HG03097 (cell line): ENCODE results near the gene ZNF367.
"Not testable (repeated sequence)": the region's sequence is repeated elsewhere in the genome, so short reads cannot be mapped to it uniquely, and the experiment has no call there.

Source experiments
- ATAC-seq: cut with Tn5 transposase; IDR thresholded peaks from one replicate; pipeline ENCODE4 v1.9.1; 2021; ENCODE audit not compliant: unreplicated experiment, low FRiP score

Gene ZNF367

GRCh38 chr9:96375507-96375906 is 42.7 kb downstream of the ZNF367 start:
- ATAC-seq, result not testable (repeated sequence)

- no peak for ATAC-seq
Measured at GRCh38 chr9:96367943-96368342, 50.2 kb downstream of the ZNF367 start.

DNA sequence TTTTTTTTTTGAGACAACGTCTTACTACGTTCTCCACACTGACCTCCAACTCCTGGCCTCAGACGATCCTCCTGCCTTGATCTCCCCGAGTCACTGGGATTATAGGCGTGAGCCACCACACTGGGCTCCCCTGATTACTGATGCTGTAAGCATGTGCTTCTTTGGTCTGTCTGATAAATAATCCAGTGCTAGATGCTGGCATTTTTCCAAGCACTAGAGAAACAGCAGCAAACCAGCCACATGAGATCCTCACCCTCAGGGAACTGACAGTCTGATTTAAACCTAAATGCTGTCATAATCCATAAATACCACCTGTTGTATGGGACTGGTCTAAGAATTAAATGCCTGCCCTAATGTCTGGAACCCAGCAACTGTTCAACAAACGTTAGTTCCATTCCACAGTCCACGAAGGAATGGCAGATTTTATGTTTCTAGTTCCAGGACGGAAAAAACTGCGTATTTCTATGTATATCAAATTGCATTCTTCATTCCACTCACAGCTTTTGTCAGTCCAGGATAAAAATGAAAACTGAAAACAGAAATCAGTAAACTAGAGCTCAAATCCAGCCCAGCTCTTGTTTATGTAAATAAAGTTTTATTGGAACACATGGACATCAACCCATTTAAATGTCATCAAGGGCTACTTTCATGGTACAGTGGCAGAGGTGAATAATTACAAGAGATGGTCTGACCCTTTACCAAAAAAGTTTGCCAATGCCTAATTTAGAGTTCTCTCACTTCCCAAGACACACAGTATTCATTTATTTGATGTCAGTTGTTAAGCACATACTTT is 54.8 kb downstream of the ZNF367 start:
- no peak for ATAC-seq

- ATAC-seq, result not testable (repeated sequence)
Measured at GRCh38 chr9:96362119-96362518, 56.1 kb downstream of the ZNF367 start.

DNA sequence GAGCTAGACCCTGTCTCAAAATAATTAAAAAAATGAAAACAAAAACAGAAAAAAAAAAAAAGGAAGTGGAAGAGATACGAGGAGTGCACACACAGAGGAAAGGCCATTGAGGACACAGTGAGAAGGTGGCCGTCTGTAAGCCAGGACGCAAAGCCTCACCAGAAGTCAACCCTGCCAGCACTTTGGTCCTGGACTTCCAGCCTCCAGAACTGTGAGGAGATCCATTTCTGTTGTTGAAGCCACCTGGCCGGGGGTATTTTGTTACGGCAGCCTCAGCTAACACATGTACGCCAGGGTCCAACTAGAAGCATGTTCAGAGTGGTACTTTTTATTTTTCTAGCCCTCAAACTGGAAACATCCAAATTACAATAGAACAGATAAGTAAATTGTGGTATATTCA is 56.5 kb downstream of the ZNF367 start:
- no peak for ATAC-seq

DNA sequence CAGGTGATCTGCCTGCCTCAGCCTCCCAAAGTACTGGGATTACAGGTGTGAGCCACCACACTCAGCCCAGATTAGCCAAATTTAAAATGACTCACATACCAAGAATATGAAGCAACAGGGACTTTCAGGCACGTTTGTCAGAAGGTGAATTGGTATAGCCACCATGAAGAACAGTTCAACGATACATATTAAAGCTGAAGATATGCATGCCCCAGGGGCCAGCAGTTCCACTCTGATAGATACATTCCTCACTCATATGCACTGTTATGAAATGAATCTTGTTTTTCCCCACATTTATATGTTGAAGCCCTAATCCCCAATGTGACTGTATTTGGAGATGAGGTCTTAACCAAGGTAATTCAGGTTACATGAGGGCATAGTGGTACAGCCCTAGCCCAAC is 57.2 kb downstream of the ZNF367 start:
- no peak for ATAC-seq

GRCh38 chr9:96360523-96360922 is 57.6 kb downstream of the ZNF367 start:
- not testable (repeated sequence) for ATAC-seq

GRCh38 chr9:96350866-96351265 is 67.3 kb downstream of the ZNF367 start:
- no peak for ATAC-seq

DNA sequence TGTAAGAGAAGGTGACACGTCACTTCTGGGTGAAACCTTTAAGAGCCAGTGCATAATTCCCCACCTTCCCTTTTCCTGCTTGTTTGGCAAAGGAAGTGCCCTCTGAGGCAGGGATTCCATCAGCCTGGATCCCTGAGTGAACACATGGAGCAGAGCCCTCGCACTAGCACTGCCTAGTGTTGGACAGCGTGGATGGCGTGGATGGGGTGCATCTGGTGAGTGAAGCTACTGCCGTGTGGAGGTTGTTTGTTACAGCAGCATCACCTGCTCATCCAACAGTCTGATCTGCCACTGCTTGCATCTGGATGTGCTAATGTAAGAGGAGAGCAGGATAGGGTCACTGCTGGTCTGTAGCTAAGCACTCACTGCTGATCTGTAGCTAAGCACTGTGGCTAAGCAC is 69.9 kb downstream of the ZNF367 start:
- ATAC-seq, result no peak

DNA sequence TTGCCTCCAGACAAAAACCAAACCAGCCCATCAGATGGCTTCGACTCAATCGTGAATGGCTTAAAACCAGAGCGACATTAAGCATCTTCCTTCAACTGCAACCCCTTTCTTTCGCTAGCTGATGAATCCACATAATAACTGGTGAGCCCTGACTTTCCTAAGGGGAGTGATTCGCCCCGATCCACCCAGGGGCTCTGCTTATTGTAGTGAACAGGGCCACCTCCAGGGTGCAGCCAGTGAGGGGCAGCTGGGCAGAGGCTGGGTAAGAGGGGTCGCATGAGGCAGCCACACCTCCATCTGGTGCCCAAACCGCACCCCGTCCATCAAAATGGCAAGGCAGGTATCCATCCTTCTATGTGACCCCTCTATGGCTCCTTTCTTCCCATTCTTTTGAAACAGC is 72.6 kb downstream of the ZNF367 start:
- no peak for ATAC-seq

DNA sequence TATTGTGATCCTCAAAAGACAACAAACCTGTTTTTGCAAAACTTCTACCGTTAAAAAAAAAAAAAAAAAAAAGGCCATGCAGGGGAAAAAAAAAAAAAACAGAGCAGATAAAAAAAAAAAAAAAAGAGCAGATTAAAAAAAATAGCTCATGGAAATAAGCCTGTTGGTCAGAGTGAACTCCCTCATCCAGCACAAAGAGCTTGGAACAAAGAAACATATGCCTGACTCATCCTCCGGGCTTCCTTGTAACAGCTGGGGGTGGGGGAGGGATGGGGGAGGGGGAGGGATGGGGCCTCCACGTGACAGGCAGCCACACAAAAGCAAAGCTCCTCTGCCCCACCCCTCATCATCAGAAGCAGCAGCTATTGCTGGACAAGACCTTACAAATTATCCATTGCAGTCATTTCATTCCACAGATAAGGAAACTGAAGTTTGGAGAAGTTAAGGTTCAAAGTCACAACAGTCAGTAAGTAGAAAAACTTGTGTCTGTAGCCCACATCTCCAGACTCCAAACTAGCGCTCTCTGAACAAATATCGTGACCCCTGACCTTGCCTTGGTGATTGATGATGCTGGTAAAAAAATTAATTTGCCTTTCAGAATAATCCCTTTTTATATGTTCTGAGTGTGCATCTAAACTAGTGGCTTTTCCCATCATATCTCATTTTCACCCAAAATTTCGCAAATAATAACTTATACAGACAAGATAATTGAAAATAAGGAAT is 73.6 kb downstream of the ZNF367 start:
- no peak for ATAC-seq

DNA sequence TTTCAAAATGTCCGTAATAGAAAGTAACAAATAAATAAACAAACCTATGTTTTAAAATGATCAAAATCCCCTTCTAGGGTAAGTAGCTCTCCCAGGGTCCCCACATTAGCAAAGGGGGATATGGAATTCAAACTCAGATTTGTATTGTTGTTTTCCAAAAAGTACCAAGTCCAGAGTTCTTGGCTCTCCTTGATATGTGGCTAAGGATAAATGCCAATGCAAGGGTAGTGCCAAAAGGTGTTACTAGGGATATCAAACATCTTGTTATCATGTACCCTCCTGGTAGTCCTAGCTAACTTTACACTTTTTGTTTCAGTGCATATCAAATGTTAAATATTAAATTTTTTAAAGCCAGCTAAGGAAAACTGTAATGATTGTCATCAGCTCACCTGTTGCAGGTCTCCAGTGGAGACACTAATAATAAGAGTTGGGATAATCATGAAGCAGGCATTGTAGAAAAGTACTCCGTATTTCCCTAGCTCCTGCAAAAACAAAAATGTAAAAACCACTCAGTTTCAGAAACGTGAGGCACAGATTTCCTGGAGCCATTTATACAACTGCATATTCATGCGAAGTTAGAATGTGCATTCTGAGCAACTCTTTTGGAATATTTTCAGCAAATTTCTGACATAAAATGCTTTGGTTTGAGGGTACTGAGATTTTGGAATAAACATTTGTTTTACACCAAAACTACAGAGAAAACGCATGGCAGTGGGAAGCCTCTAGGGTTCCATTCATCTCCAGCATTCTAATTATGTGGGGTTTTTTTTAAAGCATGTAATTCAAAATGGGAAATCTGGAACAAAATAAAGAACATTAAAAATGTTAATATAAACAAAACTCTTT is 74.4 kb downstream of the ZNF367 start:
- ATAC-seq, result no peak

DNA sequence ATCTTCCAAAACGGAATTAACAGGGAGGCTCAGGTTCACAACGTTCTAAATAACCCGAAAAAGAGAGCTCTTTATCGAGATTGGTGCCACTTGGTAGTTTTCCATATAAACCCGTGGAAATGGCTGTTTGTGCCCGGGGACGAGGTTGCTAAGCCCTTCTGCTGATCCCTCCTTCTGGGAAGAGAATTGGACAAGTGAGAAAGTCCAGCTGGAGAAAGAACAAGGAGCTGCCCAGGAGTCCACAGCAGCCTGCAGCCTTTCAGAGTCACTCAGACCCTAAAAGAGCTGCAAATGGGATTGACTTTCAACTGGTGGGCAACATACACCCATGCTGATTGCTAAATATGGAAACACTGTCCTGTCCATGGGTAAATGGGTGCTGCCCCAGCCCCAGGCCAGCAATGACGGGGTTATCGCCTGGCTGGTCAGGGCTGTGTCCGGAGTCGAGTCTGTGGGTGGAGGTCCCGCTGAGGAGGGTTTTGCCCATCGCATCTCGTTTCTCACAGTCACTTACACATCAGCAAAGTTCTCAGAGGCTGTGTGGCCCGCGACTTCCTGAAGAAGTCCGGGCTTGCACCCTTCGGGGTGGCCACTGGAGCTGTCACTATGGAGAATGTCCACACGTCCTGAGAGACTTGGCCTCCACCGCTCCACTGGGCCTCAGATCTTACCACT is 75.5 kb downstream of the ZNF367 start:
- no peak for ATAC-seq

GRCh38 chr9:96340707-96341106 is 77.5 kb downstream of the ZNF367 start:
- no peak for ATAC-seq

DNA sequence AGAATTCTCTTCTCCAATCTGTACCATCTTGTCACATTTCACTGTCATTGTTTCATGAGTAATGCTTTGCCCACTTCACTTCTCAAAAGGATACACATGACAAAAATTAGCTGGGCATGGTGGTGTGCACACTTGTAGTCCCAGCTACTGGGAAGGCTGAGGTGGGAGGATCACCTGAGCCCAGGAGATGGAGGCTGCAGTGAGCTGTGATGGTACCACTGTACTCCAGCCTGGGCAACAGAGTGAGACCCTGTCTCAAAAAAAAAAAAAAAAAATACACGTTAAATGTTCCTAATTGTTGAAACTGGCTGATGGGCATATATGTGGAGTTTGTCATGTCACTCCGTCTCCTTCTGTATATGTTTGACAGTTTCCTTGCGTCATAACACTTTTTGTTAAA is 79.9 kb downstream of the ZNF367 start:
- no peak for ATAC-seq
